ENCODE measurements around the gene ADARB2.
"Not testable (repeated sequence)": the region's sequence is repeated elsewhere in the genome, so short reads cannot be mapped to it uniquely, and the experiment has no call there.

Gene ADARB2

GRCh38 chr10:1356349-1356748, 381.0 kb downstream of the ADARB2 start:
- H3K36me3 Mint-ChIP-seq, result no peaks in the 10 kb centered on the region
- peaks cover 11% of the 10 kb centered on the region for H3K4me1 Mint-ChIP-seq
- H3K9me3 Mint-ChIP-seq, result no peaks in the 10 kb centered on the region
- no peak overlapping the region for H3K4me3 Mint-ChIP-seq
- H3K27ac Mint-ChIP-seq, result no peak overlapping the region
- DNase-seq (ENCODE audit: low spot score in 2 of 2) (no peak), ATAC-seq (ENCODE audit: low read depth) (no peak)
- peaks cover 7% of the 10 kb centered on the region for H3K27me3 Mint-ChIP-seq

- H3K9me3 Mint-ChIP-seq, result no peaks in the 10 kb centered on the region
- H3K4me1 Mint-ChIP-seq, result peaks cover 13% of the 10 kb centered on the region
- ATAC-seq (ENCODE audit: low read depth) (no peak), DNase-seq (ENCODE audit: low spot score in 2 of 2) (no peak)
- no peak overlapping the region for H3K4me3 Mint-ChIP-seq
- peaks cover 11% of the 10 kb centered on the region for H3K27me3 Mint-ChIP-seq
- no peak overlapping the region for H3K27ac Mint-ChIP-seq
- H3K36me3 Mint-ChIP-seq, result no peaks in the 10 kb centered on the region
These were observed 382.3 kb downstream of the ADARB2 start for GRCh38 chr10:1354809-1355710.

GRCh38 chr10:1352296-1352695, 385.0 kb downstream of the ADARB2 start:
- not testable (repeated sequence) for DNase-seq (ENCODE audit: low spot score in 2 of 2); H3K4me3 Mint-ChIP-seq; H3K9me3 Mint-ChIP-seq; H3K36me3 Mint-ChIP-seq; ATAC-seq (ENCODE audit: low read depth); H3K4me1 Mint-ChIP-seq; H3K27ac Mint-ChIP-seq
- peaks cover 16% of the 10 kb centered on the region for H3K27me3 Mint-ChIP-seq

GRCh38 chr10:1348773-1349050, 388.6 kb downstream of the ADARB2 start:
- H3K4me3 Mint-ChIP-seq, result no peak overlapping the region
- H3K36me3 Mint-ChIP-seq, result no peaks in the 10 kb centered on the region
- H3K4me1 Mint-ChIP-seq, result peaks cover 5% of the 10 kb centered on the region
- DNase-seq (ENCODE audit: low spot score in 2 of 2) (no peak), ATAC-seq (ENCODE audit: low read depth) (no peak)
- peaks cover 10% of the 10 kb centered on the region for H3K27me3 Mint-ChIP-seq
- no peak overlapping the region for H3K27ac Mint-ChIP-seq
- no peaks in the 10 kb centered on the region for H3K9me3 Mint-ChIP-seq

- peaks cover 5% of the 10 kb centered on the region for H3K4me1 Mint-ChIP-seq
- no peak overlapping the region for H3K27ac Mint-ChIP-seq
- DNase-seq (ENCODE audit: low spot score in 2 of 2), result no peak
- peaks cover 10% of the 10 kb centered on the region for H3K27me3 Mint-ChIP-seq
- ATAC-seq (ENCODE audit: low read depth), result no peak
- H3K4me3 Mint-ChIP-seq, result no peak overlapping the region
- H3K9me3 Mint-ChIP-seq, result no peaks in the 10 kb centered on the region
- H3K36me3 Mint-ChIP-seq, result no peaks in the 10 kb centered on the region
These were observed 389.2 kb downstream of the ADARB2 start for GRCh38 chr10:1347962-1348772.

GRCh38 chr10:1347525-1347924, 389.8 kb downstream of the ADARB2 start:
- peaks cover 10% of the 10 kb centered on the region for H3K27me3 Mint-ChIP-seq
- H3K4me3 Mint-ChIP-seq, result no peak overlapping the region
- H3K36me3 Mint-ChIP-seq, result no peaks in the 10 kb centered on the region
- no peak overlapping the region for H3K27ac Mint-ChIP-seq
- H3K4me1 Mint-ChIP-seq, result peaks cover 5% of the 10 kb centered on the region
- DNase-seq (ENCODE audit: low spot score in 2 of 2), result no peak
- ATAC-seq (ENCODE audit: low read depth), result no peak
- no peaks in the 10 kb centered on the region for H3K9me3 Mint-ChIP-seq

- peaks cover 5% of the 10 kb centered on the region for H3K4me1 Mint-ChIP-seq
- H3K9me3 Mint-ChIP-seq, result peaks cover 1% of the 10 kb centered on the region
- H3K4me3 Mint-ChIP-seq, result no peak overlapping the region
- DNase-seq (ENCODE audit: low spot score in 2 of 2), result no peak
- no peak for ATAC-seq (ENCODE audit: low read depth)
- H3K36me3 Mint-ChIP-seq, result no peaks in the 10 kb centered on the region
- no peak overlapping the region for H3K27ac Mint-ChIP-seq
- H3K27me3 Mint-ChIP-seq, result peaks cover 10% of the 10 kb centered on the region
These were observed 391.1 kb downstream of the ADARB2 start for GRCh38 chr10:1346201-1346600.

- Mint-ChIP-seq H3K27me3 (peaks cover 8% of the 10 kb centered on the region), H3K4me3 (no peak overlapping the region), H3K9me3 (peaks cover 2% of the 10 kb centered on the region), H3K4me1 (peaks cover 5% of the 10 kb centered on the region), H3K27ac (no peak overlapping the region), H3K36me3 (no peaks in the 10 kb centered on the region)
- DNase-seq (ENCODE audit: low spot score in 2 of 2), result no peak
- no peak for ATAC-seq (ENCODE audit: low read depth)
These were observed 392.0 kb downstream of the ADARB2 start for GRCh38 chr10:1345368-1345767.

GRCh38 chr10:1344846-1345245, 392.5 kb downstream of the ADARB2 start:
- H3K4me3 Mint-ChIP-seq, result no peak overlapping the region
- peaks cover 4% of the 10 kb centered on the region for H3K27me3 Mint-ChIP-seq
- DNase-seq (ENCODE audit: low spot score in 2 of 2) (no peak), ATAC-seq (ENCODE audit: low read depth) (no peak)
- peaks cover 3% of the 10 kb centered on the region for H3K4me1 Mint-ChIP-seq
- H3K27ac Mint-ChIP-seq, result no peak overlapping the region
- no peaks in the 10 kb centered on the region for H3K36me3 Mint-ChIP-seq
- peaks cover 2% of the 10 kb centered on the region for H3K9me3 Mint-ChIP-seq

GRCh38 chr10:1344408-1344807, 392.9 kb downstream of the ADARB2 start:
- no peak overlapping the region for H3K27ac Mint-ChIP-seq
- peaks cover 2% of the 10 kb centered on the region for H3K9me3 Mint-ChIP-seq
- peaks cover 3% of the 10 kb centered on the region for H3K27me3 Mint-ChIP-seq
- ATAC-seq (ENCODE audit: low read depth) (no peak), DNase-seq (ENCODE audit: low spot score in 2 of 2) (no peak)
- H3K36me3 Mint-ChIP-seq, result no peaks in the 10 kb centered on the region
- peaks cover 3% of the 10 kb centered on the region for H3K4me1 Mint-ChIP-seq
- H3K4me3 Mint-ChIP-seq, result no peak overlapping the region

- Mint-ChIP-seq H3K4me1 (peaks cover 3% of the 10 kb centered on the region), H3K27me3 (peaks cover 3% of the 10 kb centered on the region), H3K4me3 (no peak overlapping the region), H3K9me3 (peaks cover 2% of the 10 kb centered on the region), H3K27ac (no peak overlapping the region), H3K36me3 (no peaks in the 10 kb centered on the region)
- no peak for ATAC-seq (ENCODE audit: low read depth)
- no peak for DNase-seq (ENCODE audit: low spot score in 2 of 2)
These were observed 394.1 kb downstream of the ADARB2 start for GRCh38 chr10:1343176-1343575.

GRCh38 chr10:1341052-1341451, 396.3 kb downstream of the ADARB2 start:
- not testable (repeated sequence) for H3K27me3 Mint-ChIP-seq; H3K27ac Mint-ChIP-seq; H3K9me3 Mint-ChIP-seq; H3K4me1 Mint-ChIP-seq; H3K36me3 Mint-ChIP-seq; DNase-seq (ENCODE audit: low spot score in 2 of 2); H3K4me3 Mint-ChIP-seq; ATAC-seq (ENCODE audit: low read depth)

GRCh38 chr10:1339396-1339795, 397.9 kb downstream of the ADARB2 start:
- DNase-seq (ENCODE audit: low spot score in 2 of 2), result no peak
- ATAC-seq (ENCODE audit: low read depth), result no peak
- Mint-ChIP-seq H3K27me3 (peaks cover 8% of the 10 kb centered on the region), H3K4me1 (no peaks in the 10 kb centered on the region), H3K9me3 (peaks cover 2% of the 10 kb centered on the region), H3K36me3 (no peaks in the 10 kb centered on the region), H3K4me3 (no peak overlapping the region), H3K27ac (no peak overlapping the region)

GRCh38 chr10:1335642-1336041, 401.7 kb downstream of the ADARB2 start:
- H3K27ac Mint-ChIP-seq, result no peak overlapping the region
- no peaks in the 10 kb centered on the region for H3K36me3 Mint-ChIP-seq
- DNase-seq (ENCODE audit: low spot score in 2 of 2), result no peak
- peaks cover 11% of the 10 kb centered on the region for H3K27me3 Mint-ChIP-seq
- no peak overlapping the region for H3K4me3 Mint-ChIP-seq
- H3K4me1 Mint-ChIP-seq, result no peaks in the 10 kb centered on the region
- no peak for ATAC-seq (ENCODE audit: low read depth)
- no peaks in the 10 kb centered on the region for H3K9me3 Mint-ChIP-seq
